ENCODE results near the gene NAAA.
"Not testable (repeated sequence)": the region's sequence is repeated elsewhere in the genome, so short reads cannot be mapped to it uniquely, and the experiment has no call there.

The NAAA gene

DNA sequence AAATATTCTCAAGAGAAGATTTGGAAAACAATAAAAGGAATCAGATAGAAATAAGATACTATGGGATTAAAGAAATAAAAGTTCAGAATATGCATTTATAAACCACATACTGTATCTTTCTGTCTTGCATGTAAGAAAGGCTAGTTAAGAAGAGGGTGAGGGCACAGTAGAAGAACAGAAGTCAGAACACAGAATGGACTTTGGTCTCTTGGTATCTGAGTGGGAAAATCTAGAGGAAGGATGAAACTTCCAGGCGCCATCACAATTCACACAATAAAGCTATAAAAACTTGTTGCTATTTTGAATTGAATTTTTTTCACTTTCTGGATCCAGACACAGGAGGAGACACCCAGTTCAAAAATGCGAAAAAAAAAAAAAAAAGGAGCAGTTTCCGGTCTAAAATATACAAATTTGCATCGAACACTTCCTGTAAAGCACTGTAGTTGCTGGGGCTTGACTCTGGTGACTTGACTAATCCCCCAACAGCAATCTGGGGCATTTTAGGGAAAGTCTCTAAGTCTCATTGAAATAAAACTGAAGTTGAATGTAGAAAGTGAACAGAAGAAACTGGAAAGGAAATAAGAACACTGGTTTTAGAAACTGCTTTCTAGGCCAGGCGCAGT lies 8.1 kb upstream of the NAAA start:
- H3K36me3 Mint-ChIP-seq (ENCODE audit: low read depth) = peaks cover 56% of the 10 kb centered on the region
- DNase-seq = no peak
- peak overlapping the region; percentile 61 for H3K27ac Mint-ChIP-seq
- no peaks in the 10 kb centered on the region for H3K9me3 Mint-ChIP-seq
- H3K4me3 Mint-ChIP-seq = no peak overlapping the region
- TF ChIP-seq, protein P1, sequence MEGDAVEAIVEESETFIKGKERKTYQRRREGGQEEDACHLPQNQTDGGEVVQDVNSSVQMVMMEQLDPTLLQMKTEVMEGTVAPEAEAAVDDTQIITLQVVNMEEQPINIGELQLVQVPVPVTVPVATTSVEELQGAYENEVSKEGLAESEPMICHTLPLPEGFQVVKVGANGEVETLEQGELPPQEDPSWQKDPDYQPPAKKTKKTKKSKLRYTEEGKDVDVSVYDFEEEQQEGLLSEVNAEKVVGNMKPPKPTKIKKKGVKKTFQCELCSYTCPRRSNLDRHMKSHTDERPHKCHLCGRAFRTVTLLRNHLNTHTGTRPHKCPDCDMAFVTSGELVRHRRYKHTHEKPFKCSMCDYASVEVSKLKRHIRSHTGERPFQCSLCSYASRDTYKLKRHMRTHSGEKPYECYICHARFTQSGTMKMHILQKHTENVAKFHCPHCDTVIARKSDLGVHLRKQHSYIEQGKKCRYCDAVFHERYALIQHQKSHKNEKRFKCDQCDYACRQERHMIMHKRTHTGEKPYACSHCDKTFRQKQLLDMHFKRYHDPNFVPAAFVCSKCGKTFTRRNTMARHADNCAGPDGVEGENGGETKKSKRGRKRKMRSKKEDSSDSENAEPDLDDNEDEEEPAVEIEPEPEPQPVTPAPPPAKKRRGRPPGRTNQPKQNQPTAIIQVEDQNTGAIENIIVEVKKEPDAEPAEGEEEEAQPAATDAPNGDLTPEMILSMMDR (IDR thresholded peaks at IDR 0.05) = no peak
- H3K27me3 Mint-ChIP-seq (ENCODE audit: low read depth, poor library complexity) = no peaks in the 10 kb centered on the region
- H3K4me1 Mint-ChIP-seq = no peaks in the 10 kb centered on the region

DNA sequence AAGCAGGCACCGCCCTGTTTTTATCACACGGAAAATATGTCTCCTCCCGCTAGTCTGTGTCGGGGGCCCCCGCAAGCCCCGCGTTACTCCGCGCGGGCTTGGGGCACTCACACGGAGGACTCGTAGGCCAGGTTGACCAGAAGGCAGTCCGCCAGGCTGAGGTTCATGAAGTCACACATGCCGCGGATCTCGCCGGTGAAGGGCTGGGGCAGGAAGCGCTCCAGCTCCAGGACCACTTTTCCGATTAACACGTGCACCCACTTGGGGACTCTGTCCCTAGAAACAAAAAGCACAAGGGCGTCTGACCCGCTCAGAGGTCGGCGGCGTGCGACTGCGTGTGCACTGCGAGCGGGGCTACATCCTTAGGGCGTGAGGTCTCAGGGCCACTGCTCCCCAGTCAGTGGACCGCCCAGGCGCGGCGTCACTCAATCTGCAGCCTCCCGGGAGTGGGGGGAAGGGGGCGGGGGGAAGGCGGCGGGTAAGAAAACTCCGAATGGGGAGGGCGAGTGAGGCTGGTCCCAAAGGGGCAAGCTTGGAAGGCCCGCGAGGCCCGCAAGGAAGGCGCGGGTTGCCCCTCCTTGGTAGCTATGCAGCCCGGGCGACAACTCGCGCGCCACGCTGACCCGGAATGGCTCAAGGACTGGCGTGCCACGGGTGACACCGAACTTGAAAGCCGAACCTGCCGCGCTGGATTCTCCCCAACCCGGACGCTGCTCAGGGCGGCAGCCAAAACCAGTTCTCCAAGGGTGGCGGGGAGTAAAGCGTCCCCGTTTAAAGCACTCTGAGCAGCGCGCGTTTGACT lies 722 bp downstream of the NAAA start:
- Mint-ChIP-seq H3K4me1 (peaks cover 8% of the 10 kb centered on the region), H3K9me3 (no peaks in the 10 kb centered on the region), H3K36me3 (ENCODE audit: low read depth) (peaks cover 15% of the 10 kb centered on the region), H3K4me3 (peak overlapping the region; percentile 89), H3K27ac (no peak overlapping the region), H3K27me3 (ENCODE audit: low read depth, poor library complexity) (peaks cover 38% of the 10 kb centered on the region)
- DNase-seq = peak; percentile 76
- TF ChIP-seq, protein P1 (IDR thresholded peaks at IDR 0.05) = no peak

DNA sequence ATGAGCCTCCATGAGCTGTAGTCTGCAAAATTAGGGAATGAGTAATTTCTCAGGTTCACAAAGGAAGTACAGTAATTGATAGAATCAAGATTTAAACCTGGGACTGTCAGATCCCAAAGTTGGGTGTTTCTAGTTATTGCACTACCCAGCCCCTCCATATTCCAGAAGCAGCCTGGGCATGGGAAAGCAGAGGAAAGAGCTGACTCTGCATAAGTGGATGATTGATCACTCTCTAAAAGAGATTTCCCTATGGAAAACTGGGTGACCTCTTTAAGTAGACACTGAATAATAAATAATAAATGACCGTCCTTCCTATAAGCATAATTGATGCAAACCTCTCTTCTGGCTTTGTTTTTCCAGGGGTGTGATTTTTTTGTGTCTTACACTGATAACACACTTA lies 5.2 kb downstream of the NAAA start:
- Mint-ChIP-seq H3K4me1 (peaks cover 17% of the 10 kb centered on the region), H3K9me3 (no peaks in the 10 kb centered on the region), H3K36me3 (ENCODE audit: low read depth) (no peaks in the 10 kb centered on the region), H3K27ac (no peak overlapping the region), H3K4me3 (no peak overlapping the region), H3K27me3 (ENCODE audit: low read depth, poor library complexity) (peaks cover 26% of the 10 kb centered on the region)
- TF ChIP-seq, protein P1 (IDR thresholded peaks at IDR 0.05) = no peak
- no peak for DNase-seq

DNA sequence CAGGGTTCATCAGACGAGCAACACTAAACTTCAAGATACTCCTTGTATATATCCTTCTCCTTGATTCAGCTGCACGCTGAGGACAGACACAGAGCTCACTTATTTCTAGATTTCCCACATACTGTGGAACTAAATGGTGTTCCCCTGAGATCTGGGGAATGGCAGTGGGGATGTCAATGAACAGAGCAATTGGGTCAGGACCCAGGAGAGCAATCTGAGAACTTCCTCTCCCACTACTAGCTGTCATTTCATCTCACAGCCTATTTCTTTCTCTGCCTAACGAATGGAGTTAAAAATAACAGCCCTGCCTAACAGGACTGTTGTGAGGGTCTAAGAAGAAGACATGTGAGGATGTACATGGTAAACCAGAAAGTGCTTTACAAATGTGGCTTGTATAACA lies 10.7 kb downstream of the NAAA start:
- Mint-ChIP-seq H3K27me3 (ENCODE audit: low read depth, poor library complexity) (no peaks in the 10 kb centered on the region), H3K9me3 (no peaks in the 10 kb centered on the region), H3K4me3 (no peak overlapping the region), H3K4me1 (peaks cover 22% of the 10 kb centered on the region), H3K27ac (peak overlapping the region; percentile 25), H3K36me3 (ENCODE audit: low read depth) (peaks cover 4% of the 10 kb centered on the region)
- DNase-seq = no peak
- TF ChIP-seq, protein P1 (IDR thresholded peaks at IDR 0.05) = no peak

DNA sequence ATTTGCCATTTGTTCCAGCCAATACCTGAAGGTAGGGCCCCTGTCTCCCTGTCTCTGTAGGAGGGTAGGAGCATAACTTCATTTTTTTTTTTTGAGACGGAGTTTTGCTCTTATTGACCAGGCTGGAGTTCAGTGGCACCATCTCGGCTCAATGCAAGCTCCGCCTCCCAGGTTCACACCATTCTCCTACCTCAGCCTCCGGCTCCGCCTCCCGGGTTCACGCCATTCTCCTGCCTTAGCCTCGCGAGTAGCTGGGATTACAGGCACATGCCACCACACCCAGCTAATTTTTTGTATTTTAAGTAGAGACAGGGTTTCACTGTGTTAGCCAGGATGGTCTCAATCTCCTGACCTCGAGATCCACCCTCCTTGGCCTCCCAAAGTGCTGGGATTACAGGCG lies 15.9 kb downstream of the NAAA start:
- not testable (repeated sequence) for H3K4me1 Mint-ChIP-seq; H3K27ac Mint-ChIP-seq; H3K27me3 Mint-ChIP-seq (ENCODE audit: low read depth, poor library complexity); H3K9me3 Mint-ChIP-seq; DNase-seq; H3K4me3 Mint-ChIP-seq
- H3K36me3 Mint-ChIP-seq (ENCODE audit: low read depth) = peaks cover 19% of the 10 kb centered on the region

DNA sequence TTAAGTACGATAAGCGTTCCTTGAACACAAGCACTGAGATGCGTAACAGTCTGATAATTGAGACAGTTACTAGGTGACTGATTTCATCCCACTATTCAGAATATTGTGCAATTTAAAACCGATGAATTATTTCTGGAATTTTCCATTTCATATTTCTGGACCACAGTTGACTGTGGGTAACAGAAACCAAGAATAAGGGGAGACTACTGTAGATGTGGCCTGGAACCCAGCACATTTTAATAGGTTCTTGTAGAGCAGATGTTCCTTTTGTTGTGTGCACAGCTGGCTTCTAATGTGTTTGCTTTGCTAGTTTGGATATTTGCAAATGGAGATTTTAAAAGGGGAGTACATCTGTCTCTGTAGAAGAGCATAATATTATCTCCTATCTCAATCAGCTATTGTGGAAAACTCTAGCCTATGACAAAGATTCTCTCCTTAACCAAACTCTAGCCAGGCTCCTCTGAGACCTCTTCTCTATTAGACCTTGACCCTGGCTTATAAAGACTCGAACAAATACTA lies 16.4 kb downstream of the NAAA start:
- H3K4me3 Mint-ChIP-seq = no peak overlapping the region
- TF ChIP-seq, protein P1 (IDR thresholded peaks at IDR 0.05) = no peak
- peaks cover 2% of the 10 kb centered on the region for H3K27me3 Mint-ChIP-seq (ENCODE audit: low read depth, poor library complexity)
- H3K36me3 Mint-ChIP-seq (ENCODE audit: low read depth) = peaks cover 19% of the 10 kb centered on the region
- peaks cover 5% of the 10 kb centered on the region for H3K4me1 Mint-ChIP-seq
- H3K9me3 Mint-ChIP-seq = no peaks in the 10 kb centered on the region
- no peak overlapping the region for H3K27ac Mint-ChIP-seq
- no peak for DNase-seq
